ENCODE measurements around the gene FAXC.

The FAXC gene

DNA sequence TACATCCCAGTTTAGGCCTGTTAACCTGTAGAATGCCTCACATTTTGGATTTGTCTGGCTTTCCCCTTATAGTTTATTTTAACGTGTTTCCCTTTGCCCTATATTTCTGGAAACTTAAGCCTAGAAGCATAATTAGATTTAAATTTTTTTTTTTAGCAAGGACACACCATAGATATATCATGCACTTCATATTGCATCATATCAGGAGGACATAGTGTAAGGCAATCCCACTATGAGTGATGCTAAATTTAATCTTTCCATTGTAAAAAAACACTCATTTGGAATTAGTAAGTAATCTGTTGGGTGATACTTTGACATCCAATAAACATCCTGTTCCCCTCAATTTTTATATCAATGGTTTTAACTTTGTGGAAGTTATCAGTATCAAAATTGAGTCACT is 10.3 kb upstream of the FAXC start:
- Mint-ChIP-seq H3K27me3 (ENCODE audit: low read depth) (peaks cover 5% of the 10 kb centered on the region), H3K36me3 (ENCODE audit: low read depth) (no peaks in the 10 kb centered on the region), H3K4me1 (no peaks in the 10 kb centered on the region), H3K4me3 (no peak overlapping the region), H3K9me3 (no peaks in the 10 kb centered on the region), H3K27ac (no peak overlapping the region)
- TF ChIP-seq, protein P1, sequence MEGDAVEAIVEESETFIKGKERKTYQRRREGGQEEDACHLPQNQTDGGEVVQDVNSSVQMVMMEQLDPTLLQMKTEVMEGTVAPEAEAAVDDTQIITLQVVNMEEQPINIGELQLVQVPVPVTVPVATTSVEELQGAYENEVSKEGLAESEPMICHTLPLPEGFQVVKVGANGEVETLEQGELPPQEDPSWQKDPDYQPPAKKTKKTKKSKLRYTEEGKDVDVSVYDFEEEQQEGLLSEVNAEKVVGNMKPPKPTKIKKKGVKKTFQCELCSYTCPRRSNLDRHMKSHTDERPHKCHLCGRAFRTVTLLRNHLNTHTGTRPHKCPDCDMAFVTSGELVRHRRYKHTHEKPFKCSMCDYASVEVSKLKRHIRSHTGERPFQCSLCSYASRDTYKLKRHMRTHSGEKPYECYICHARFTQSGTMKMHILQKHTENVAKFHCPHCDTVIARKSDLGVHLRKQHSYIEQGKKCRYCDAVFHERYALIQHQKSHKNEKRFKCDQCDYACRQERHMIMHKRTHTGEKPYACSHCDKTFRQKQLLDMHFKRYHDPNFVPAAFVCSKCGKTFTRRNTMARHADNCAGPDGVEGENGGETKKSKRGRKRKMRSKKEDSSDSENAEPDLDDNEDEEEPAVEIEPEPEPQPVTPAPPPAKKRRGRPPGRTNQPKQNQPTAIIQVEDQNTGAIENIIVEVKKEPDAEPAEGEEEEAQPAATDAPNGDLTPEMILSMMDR (IDR thresholded peaks at IDR 0.05; ENCODE audit: unreplicated experiment in 3 of 3), result no peak

DNA sequence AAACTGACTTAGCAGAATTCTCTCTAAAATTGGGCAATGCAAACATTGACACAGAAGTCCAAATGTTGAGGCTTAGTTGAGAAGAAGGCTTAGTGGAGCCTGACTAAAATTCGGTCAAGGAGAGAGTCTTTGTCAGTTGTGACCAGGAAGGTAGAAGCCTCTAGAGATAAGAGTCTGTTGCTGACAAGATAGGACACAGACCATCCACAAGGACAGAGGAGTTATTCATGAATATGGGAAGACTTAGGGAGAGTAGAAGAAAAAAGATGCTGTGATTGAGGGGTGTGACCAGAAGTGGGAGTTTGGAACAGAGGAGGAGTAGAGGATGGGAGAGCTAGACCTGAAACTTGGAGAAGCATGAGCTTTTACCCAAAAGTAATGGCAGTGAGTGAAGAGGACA is 7.2 kb upstream of the FAXC start:
- H3K4me1 Mint-ChIP-seq, result no peaks in the 10 kb centered on the region
- TF ChIP-seq, protein P1 (IDR thresholded peaks at IDR 0.05; ENCODE audit: unreplicated experiment in 3 of 3), result no peak
- no peaks in the 10 kb centered on the region for H3K9me3 Mint-ChIP-seq
- no peak overlapping the region for H3K4me3 Mint-ChIP-seq
- no peak overlapping the region for H3K27ac Mint-ChIP-seq
- H3K27me3 Mint-ChIP-seq (ENCODE audit: low read depth), result peaks cover 18% of the 10 kb centered on the region
- H3K36me3 Mint-ChIP-seq (ENCODE audit: low read depth), result no peaks in the 10 kb centered on the region

GRCh38 chr6:99354983-99355382 is 5.5 kb upstream of the FAXC start:
- Mint-ChIP-seq H3K36me3 (ENCODE audit: low read depth) (no peaks in the 10 kb centered on the region), H3K4me1 (no peaks in the 10 kb centered on the region), H3K9me3 (no peaks in the 10 kb centered on the region), H3K27ac (no peak overlapping the region), H3K27me3 (ENCODE audit: low read depth) (peaks cover 32% of the 10 kb centered on the region), H3K4me3 (no peak overlapping the region)
- TF ChIP-seq, protein P1 (IDR thresholded peaks at IDR 0.05; ENCODE audit: unreplicated experiment in 3 of 3), result no peak

DNA sequence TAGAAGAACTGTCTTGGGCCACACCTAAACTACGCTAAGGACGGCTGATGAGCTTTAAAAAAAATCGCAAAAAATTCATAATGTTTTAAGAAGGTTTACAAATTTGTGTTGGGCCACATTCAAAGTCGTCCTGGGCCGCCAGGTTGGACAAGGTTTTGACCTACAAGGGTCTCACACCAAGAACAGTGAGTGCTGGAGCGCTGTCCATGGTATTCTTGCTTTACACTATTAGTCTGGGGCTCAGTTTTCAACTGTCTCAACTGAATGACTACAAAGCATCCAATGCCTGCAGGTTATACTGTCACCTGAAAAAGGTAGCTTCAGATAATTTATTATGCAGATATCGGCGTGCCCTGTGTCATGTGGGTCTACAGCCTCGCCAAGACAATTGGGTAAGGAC is 3.7 kb upstream of the FAXC start:
- Mint-ChIP-seq H3K4me1 (no peaks in the 10 kb centered on the region), H3K27ac (no peak overlapping the region), H3K36me3 (ENCODE audit: low read depth) (no peaks in the 10 kb centered on the region), H3K9me3 (no peaks in the 10 kb centered on the region), H3K4me3 (peak overlapping the region in 2 of 3 experiments; percentile 28 to 29), H3K27me3 (ENCODE audit: low read depth) (peaks cover 43% of the 10 kb centered on the region)
- TF ChIP-seq, protein P1 (IDR thresholded peaks at IDR 0.05; ENCODE audit: unreplicated experiment in 3 of 3), result no peak

GRCh38 chr6:99350573-99350972 is 1.1 kb upstream of the FAXC start:
- Mint-ChIP-seq H3K36me3 (ENCODE audit: low read depth) (no peaks in the 10 kb centered on the region), H3K27me3 (ENCODE audit: low read depth) (peaks cover 44% of the 10 kb centered on the region), H3K4me1 (no peaks in the 10 kb centered on the region), H3K4me3 (peak overlapping the region; percentile 66 to 78 (median 77)), H3K9me3 (no peaks in the 10 kb centered on the region), H3K27ac (no peak overlapping the region)
- TF ChIP-seq, protein P1 (IDR thresholded peaks at IDR 0.05; ENCODE audit: unreplicated experiment in 3 of 3), result no peak

DNA sequence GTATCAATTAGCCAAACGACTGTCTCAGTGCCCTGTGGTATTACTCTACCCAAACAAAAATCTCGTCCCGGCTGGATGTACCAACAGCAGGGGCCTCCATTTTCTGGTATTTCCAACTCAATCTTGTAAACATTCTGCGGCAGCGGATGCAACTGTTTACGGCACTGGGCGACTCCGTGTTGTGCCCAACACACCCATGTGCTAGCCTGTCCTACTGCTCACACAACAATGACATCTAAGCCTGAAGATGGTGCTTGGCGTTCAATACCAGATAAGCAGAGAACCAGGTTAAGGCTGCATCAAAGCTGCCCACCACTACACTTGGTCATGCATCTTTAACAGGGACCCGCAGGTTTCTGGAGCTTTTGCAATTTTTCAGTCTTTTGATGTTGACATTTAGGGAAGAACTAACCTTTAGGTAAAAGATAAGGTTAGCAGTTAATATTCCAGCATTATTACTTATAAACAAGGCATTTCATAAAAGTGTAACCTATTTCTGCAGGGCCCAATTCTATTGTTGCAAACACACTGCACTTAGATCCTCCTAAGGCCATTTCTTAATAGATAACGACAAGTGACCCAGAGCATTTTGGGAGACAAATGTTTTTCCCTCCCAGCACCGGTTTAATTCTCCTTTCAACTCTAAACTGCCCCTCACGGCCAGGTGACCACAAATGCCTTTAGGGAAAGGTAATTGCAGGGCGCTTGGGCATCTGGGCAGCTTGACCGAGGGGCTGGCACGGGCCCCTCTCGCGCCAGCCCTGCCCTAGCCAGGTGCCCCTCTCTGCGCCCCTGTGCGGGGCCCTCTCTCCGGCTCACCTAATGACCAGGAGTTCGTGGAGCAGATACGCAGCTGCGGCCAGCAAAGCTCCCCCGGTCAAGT is 945 bp downstream of the FAXC start:
- Mint-ChIP-seq H3K27ac (peak overlapping the region in 1 of 3 experiments; percentile 20), H3K4me1 (no peaks in the 10 kb centered on the region), H3K4me3 (peak overlapping the region; percentile 86 to 89 (median 86)), H3K27me3 (ENCODE audit: low read depth) (peaks cover 39% of the 10 kb centered on the region), H3K9me3 (no peaks in the 10 kb centered on the region), H3K36me3 (ENCODE audit: low read depth) (no peaks in the 10 kb centered on the region)
- TF ChIP-seq, protein P1 (IDR thresholded peaks at IDR 0.05; ENCODE audit: unreplicated experiment in 3 of 3), result no peak
